Astrocyte of the spinal cord (primary cell): ENCODE measurements around the gene NRN1.

Source experiments
- DNase-seq: peaks from one replicate; pipeline ENCODE4 v3.0.0; 2011; ENCODE audit warnings: low read depth, low spot score
- H3K4me3 ChIP-seq: 2 replicates; pipeline ENCODE4 v1.5.1; 2011; ENCODE audit warnings: low read depth, mild to moderate bottlenecking, low read length, moderate library complexity
- CTCF ChIP-seq: IDR thresholded peaks from 2 replicates; pipeline ENCODE4 v1.5.1; 2012; ENCODE audit warnings: low read depth, mild to moderate bottlenecking, low read length, inconsistent platforms
- in situ Hi-C: cut with HindIII; loops from 2 replicates; pipeline ENCODE4 v1.10.0; 2017; ENCODE audit warnings: low sequenced_read_pairs

The NRN1 gene

GRCh38 chr6:5998236-5998635 is 8.5 kb downstream of the NRN1 start:
- DNase-seq: no peak
- in situ Hi-C loops: no loop called here
- no peak overlapping the region for H3K4me3 ChIP-seq
- TF ChIP-seq CTCF: no peak

DNA sequence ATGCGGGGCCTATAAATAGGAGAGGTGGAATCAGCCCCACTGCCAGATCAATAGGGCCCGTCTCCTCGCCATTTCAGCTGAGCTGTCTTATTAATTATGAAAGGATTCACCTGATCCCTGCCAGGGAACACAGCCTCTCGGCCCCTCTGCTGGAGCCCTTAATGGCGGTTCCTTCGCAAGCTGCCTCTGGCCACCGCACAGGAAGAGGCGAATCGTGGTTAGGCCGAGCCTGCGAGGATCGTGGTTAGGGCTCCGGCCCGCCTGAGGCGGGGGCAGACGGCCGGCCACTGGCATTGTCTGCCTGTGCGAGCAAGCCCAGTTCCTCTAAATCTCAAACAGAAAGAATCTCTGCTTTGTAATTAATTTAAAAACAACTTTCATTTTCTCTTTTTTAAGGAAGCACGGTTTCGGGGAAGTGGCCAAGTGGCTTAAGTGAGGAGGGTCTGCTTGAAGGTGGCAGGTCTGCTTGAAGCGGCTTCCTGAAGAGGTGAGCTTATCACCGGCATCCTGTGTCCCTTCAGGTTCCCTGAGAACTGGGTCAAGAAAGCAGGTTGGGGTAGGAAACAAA is 9.2 kb downstream of the NRN1 start:
- peak; percentile 19 for DNase-seq
- in situ Hi-C loops: no loop called here
- no peak for TF ChIP-seq CTCF
- H3K4me3 ChIP-seq: no peak overlapping the region

DNA sequence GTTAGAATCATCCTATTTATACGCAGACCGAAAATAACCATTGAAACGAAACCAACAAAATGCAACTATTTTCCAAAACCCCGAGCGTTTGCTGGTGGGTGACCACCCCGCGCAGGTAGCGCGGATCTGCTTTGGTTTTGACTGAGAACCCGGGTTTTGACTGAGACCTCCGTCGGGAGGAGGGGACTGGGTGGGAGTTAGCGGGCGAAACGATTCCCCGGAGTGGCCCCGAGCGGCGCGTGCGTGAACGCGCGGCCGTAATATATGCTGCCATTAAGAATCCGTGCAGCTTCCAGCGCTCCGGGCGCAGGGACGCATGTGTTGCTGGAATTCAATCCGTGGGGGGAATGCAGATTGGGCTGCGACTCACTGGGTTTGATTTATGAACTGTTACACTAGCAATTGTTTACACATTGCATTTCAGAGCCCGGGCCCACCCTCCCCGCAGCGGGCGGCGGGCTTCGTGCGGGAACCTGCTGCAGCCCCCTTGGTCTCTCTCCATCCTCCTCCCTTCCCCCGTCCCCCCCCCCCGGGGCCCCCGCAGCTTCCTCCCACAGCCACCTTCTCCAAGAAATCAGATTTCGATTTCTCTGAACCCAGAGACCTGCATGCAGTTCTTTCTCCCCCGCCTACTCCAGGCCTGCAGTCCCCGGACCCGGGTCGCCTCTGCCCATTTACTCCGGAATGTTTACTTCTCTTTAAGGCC is 9.9 kb downstream of the NRN1 start:
- in situ Hi-C loops: no loop called here
- peak overlapping the region; percentile 75 for H3K4me3 ChIP-seq
- no peak for TF ChIP-seq CTCF
- peak; percentile 39 for DNase-seq

DNA sequence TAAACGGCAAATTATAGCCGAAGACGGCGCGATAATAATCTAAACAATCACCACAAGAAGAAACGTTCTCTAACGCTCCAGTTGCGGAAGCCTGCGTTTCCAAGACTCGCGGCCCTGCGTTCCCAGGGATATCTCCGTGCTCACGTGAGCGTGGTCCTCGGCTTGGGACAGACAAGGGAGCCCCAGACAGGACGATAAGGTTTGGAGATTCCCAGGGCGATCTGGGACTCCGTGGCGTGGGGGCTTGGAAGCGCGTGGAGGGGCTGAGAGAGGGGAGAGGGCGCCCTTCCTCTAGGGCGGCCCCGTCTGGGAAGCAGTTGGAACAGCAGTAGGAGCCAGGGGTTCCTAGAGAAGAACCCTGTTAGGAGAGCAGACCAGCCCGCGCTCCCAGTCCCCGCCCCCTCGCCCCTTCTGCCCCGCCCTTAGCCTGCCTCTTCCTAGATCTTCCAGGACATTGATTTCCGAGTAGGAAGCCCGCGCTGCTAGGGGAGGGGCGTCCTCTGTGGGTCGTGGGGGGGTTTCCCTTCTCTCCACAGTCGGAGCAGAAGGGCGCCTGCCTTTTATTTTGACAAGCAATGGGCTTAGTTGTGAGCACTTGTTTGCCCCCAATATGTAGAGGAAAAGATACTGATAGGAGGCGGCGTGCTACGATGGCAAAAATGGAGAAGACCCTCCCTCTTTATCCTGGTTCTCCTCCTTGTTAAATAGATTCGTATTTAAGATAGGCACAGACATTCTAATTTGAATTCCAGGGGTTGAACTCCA is 10.6 kb downstream of the NRN1 start:
- peak overlapping the region; percentile 75 for H3K4me3 ChIP-seq
- in situ Hi-C loops: no loop called here
- peak; percentile 50 for TF ChIP-seq CTCF
- DNase-seq: peak; percentile 67

GRCh38 chr6:5995658-5995948 is 11.1 kb downstream of the NRN1 start:
- no peak overlapping the region for H3K4me3 ChIP-seq
- TF ChIP-seq CTCF: no peak
- no peak for DNase-seq
- in situ Hi-C loops: no loop called here

DNA sequence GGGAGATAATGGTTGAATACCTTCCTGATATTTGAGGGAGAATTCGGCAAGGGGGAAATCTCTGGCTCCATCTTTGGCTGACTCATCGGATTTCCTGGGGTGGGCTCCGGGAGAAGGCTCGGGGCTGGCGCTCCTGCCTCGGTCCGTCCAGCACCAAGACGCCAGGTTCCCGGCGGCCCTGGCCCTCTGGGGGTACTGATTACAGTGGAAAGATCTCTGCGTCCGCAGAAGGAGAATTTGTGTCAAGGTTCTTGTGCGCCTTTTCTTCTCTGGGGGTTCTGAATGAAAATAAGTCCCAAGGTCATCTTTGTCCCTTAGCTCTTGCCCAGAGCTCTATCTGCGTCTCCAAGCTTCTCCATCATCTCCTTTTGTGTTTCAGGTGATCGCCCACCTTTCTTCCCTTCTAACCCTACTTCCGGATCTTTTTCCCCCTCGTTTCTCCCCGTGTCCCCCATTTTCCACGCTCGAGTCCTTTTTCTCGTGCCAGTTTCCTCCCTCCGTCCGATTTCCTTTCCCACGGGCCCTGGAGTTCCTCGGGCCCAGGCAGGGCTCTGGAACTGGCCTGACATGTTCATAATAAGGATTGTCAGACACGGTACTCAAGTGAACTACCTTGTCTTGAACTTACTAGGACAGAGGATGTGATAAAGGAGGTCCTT is 11.6 kb downstream of the NRN1 start:
- in situ Hi-C loops: no loop called here
- no peak for TF ChIP-seq CTCF
- DNase-seq: no peak
- no peak overlapping the region for H3K4me3 ChIP-seq
